Measurements from ENCODE around the gene OR2M5.

- TF ChIP-seq POLR2A (IDR thresholded peaks at IDR 0.05) (no peak), CTCF (IDR thresholded peaks at IDR 0.05) (no peak), POLR2AphosphoS5 (IDR thresholded peaks at IDR 0.05) (no peak)
These were observed 30.1 kb upstream of the OR2M5 start for GRCh38 chr1:248114890-248115289.
